ENCODE data around the gene DOCK9. TPM values are rescaled to one million over a fixed set of nuclear protein-coding genes. Genes with fewer than 3 reads are reported as not detected.

Gene DOCK9
- total and polyA plus RNA-seq, 2 experiments from 2014 or later = 8.5 to 57.7 TPM

- H3K4me3 Mint-ChIP-seq = no peak overlapping the region
- no peaks in the 10 kb centered on the region for H3K4me1 ChIP-seq (ENCODE audit: insufficient read depth)
- no peak overlapping the region for H3K4me3 ChIP-seq
- peaks cover 6% of the 10 kb centered on the region; the same call in 1 of the 3 replicates for H3K4me1 Mint-ChIP-seq
- ATAC-seq = no peak
- no peaks in the 10 kb centered on the region for H3F3A ChIP-seq (replicated peaks; ENCODE audit: low read depth)
- no peaks in the 10 kb centered on the region for H3K9me3 Mint-ChIP-seq
- no peak overlapping the region for H2AFZ ChIP-seq
- no peak for TF ChIP-seq POLR2AphosphoS5 (IDR thresholded peaks at IDR 0.05; ENCODE audit: low read depth)
- TF ChIP-seq ZNF331 (CRISPR knock-in tag; IDR thresholded peaks at IDR 0.05; ENCODE audit: low read depth) = no peak
- TF ChIP-seq REST (IDR thresholded peaks at IDR 0.05; ENCODE audit: unreplicated experiment) = no peak
- no peak for TF ChIP-seq NANOG (IDR thresholded peaks at IDR 0.05; ENCODE audit: borderline replicate concordance)
- TF ChIP-seq EZH2 (IDR thresholded peaks at IDR 0.05; ENCODE audit: low read depth, unreplicated experiment) = no peak
- no peak for TF ChIP-seq ETS1 (IDR thresholded peaks at IDR 0.05)
- no peak for TF ChIP-seq ZNF462 (CRISPR knock-in tag; IDR thresholded peaks at IDR 0.05)
- no peak for TF ChIP-seq ZNF114 (CRISPR knock-in tag; IDR thresholded peaks at IDR 0.05)
- no peak for TF ChIP-seq CREB1 (CRISPR knock-in tag; IDR thresholded peaks at IDR 0.05; ENCODE audit: low read depth)
- no peaks in the 10 kb centered on the region for H4K20me1 ChIP-seq (replicated peaks; ENCODE audit: insufficient read depth)
- DNase-seq (ENCODE audit: low spot score) = no peak
- H3K27ac Mint-ChIP-seq = no peak overlapping the region; the same call in 1 of the 2 replicates
- H3K27me3 Mint-ChIP-seq (ENCODE audit: insufficient read depth, low read depth, poor library complexity) = peaks cover 3% of the 10 kb centered on the region
- H3K27ac ChIP-seq (ENCODE audit: low read depth) = no peak overlapping the region
- H3K4me2 ChIP-seq = no peak overlapping the region
- H3K9me2 ChIP-seq (ENCODE audit: insufficient read depth) = no peaks in the 10 kb centered on the region
- no peaks in the 10 kb centered on the region for H3K36me3 ChIP-seq (ENCODE audit: insufficient read depth)
- H3K36me3 Mint-ChIP-seq (ENCODE audit: low read depth) = no peaks in the 10 kb centered on the region
- no peaks in the 10 kb centered on the region for H3K27me3 ChIP-seq (ENCODE audit: insufficient read depth)
- no peaks in the 10 kb centered on the region for H3K79me2 ChIP-seq (replicated peaks; ENCODE audit: insufficient read depth)
These were observed 17.9 kb downstream of the DOCK9 start for GRCh38 chr13:98959786-98960605.
